HEK293 (cell line): ENCODE measurements around the gene SPAG8.

ENCODE experiments used
- CTCF ChIP-seq: fragments of 450-650 bp; formaldehyde crosslinking; IDR thresholded peaks from 2 replicates; pipeline ENCODE4 v1.5.1; 2016; ENCODE audit warnings: missing biosample characterization, missing genetic modification characterization
- PRDM10 ChIP-seq: fragments of 450-650 bp; formaldehyde crosslinking; IDR thresholded peaks from 2 replicates; pipeline ENCODE4 v1.5.1; 2016; ENCODE audit warnings: missing biosample characterization, missing genetic modification characterization
- ZBTB44 ChIP-seq: fragments of 450-650 bp; IDR thresholded peaks from 2 replicates; pipeline ENCODE4 v1.5.1; 2018; ENCODE audit warnings: missing biosample characterization, mild to moderate bottlenecking, missing genetic modification characterization
- ZFP41 ChIP-seq: fragments of 450-650 bp; formaldehyde crosslinking; IDR thresholded peaks from 2 replicates; pipeline ENCODE4 v1.5.1; 2016; ENCODE audit warnings: missing biosample characterization, missing genetic modification characterization, borderline replicate concordance
- ZNF610 ChIP-seq: fragments of 450-650 bp; formaldehyde crosslinking; IDR thresholded peaks from 2 replicates; pipeline ENCODE4 v1.5.1; 2016; ENCODE audit warnings: missing biosample characterization, missing genetic modification characterization, borderline replicate concordance
- ZNF629 ChIP-seq: fragments of 450-650 bp; formaldehyde crosslinking; IDR thresholded peaks from 2 replicates; pipeline ENCODE4 v1.5.1; 2017; ENCODE audit warnings: missing biosample characterization, missing genetic modification characterization
- ZNF664 ChIP-seq: fragments of 450-650 bp; formaldehyde crosslinking; IDR thresholded peaks from 2 replicates; pipeline ENCODE4 v1.5.1; 2016; ENCODE audit warnings: missing biosample characterization, missing genetic modification characterization
- ZNF791 ChIP-seq: fragments of 450-650 bp; formaldehyde crosslinking; IDR thresholded peaks from 2 replicates; pipeline ENCODE4 v1.5.1; 2016; ENCODE audit warnings: missing biosample characterization, missing genetic modification characterization

- TF ChIP-seq ZFP41 (tag by site-specific recombination) (no peak), CTCF (tag by site-specific recombination) (no peak), ZNF791 (tag by site-specific recombination) (no peak), ZBTB44 (tag by site-specific recombination) (no peak), ZNF610 (tag by site-specific recombination) (no peak), ZNF664 (no peak), ZNF629 (tag by site-specific recombination) (no peak), PRDM10 (tag by site-specific recombination) (no peak)
Observed at GRCh38 chr9:35828716-35829083, 16.6 kb upstream of the SPAG8 start, which contains the start of gene FAM221B.
